Mammary epithelial cell (primary cell): ENCODE measurements around the gene SOBP.

Experiments
- CTCF ChIP-seq, 2 donors: IDR thresholded peaks in 1 of 2; conservative IDR thresholded peaks in 1 of 2; 2 replicates each; pipeline ENCODE4 v1.5.1; 2011 to 2012; ENCODE audit warnings: inconsistent platforms in 2 of 2, low read length in 2 of 2, mild to moderate bottlenecking in 2 of 2, control low read depth in 1 of 2, low read depth in 1 of 2; ENCODE audit not compliant: insufficient read depth in 1 of 2; ENCODE audit errors: extremely low read depth in 1 of 2
- EZH2 ChIP-seq: IDR thresholded peaks from 2 replicates; pipeline ENCODE4 v1.6.1; 2012; ENCODE audit warnings: low read length, inconsistent platforms, borderline replicate concordance

- no peak for TF ChIP-seq CTCF (conservative IDR thresholded peaks at IDR 0.05 in 1 of 2, IDR thresholded peaks at IDR 0.05 in 1 of 2; ENCODE audit: extremely low read depth in 1 of 2, insufficient read depth in 1 of 2, low read depth in 1 of 2, low read length in 2 of 2)
- TF ChIP-seq EZH2: no peak
Observed at GRCh38 chr6:107579456-107580056, 89.6 kb downstream of the SOBP start.
